ENCODE measurements around the gene UTY.

The UTY gene

GRCh38 chrY:13312966-13313365, 166.9 kb downstream of the UTY start:
- no peak overlapping the region for H3K4me2 ChIP-seq (ENCODE audit: low read length)
- TF ChIP-seq CTCF (IDR thresholded peaks at IDR 0.05; ENCODE audit: low read length) (no peak), EZH2 (IDR thresholded peaks at IDR 0.05; ENCODE audit: borderline replicate concordance, low read length) (no peak)
- no peak overlapping the region for H2AFZ ChIP-seq (ENCODE audit: low read length)
- no peaks in the 10 kb centered on the region for H4K20me1 ChIP-seq (ENCODE audit: insufficient read depth, low read length)
- no peak overlapping the region for H3K27ac ChIP-seq (ENCODE audit: low read depth, low read length, poor library complexity, severe bottlenecking)
- no peaks in the 10 kb centered on the region for H3K9me3 ChIP-seq (ENCODE audit: low read length)
- no peaks in the 10 kb centered on the region for H3K4me1 ChIP-seq (ENCODE audit: insufficient read depth, low read length, severe bottlenecking)
- no peaks in the 10 kb centered on the region for H3F3A ChIP-seq (ENCODE audit: insufficient read depth, low read length)
- H3K36me3 ChIP-seq (ENCODE audit: insufficient read depth, low read length), result peaks cover 53% of the 10 kb centered on the region
- H3K79me2 ChIP-seq (ENCODE audit: insufficient read depth, low read length), result no peaks in the 10 kb centered on the region
- no peak overlapping the region for H3K9ac ChIP-seq (ENCODE audit: low read length)
- H3K27me3 ChIP-seq (ENCODE audit: insufficient read depth, low read length), result no peaks in the 10 kb centered on the region
- no peak overlapping the region for H3K4me3 ChIP-seq (ENCODE audit: low read depth, low read length, poor library complexity, severe bottlenecking)
- H3K9me2 ChIP-seq (ENCODE audit: low read depth, low read length), result no peaks in the 10 kb centered on the region

GRCh38 chrY:13307959-13308358, 171.9 kb downstream of the UTY start:
- Histone ChIP-seq H3K4me3 (ENCODE audit: low read depth, low read length, poor library complexity, severe bottlenecking) (no peak overlapping the region), H3K4me1 (ENCODE audit: insufficient read depth, low read length, severe bottlenecking) (no peaks in the 10 kb centered on the region), H4K20me1 (ENCODE audit: insufficient read depth, low read length) (no peaks in the 10 kb centered on the region), H2AFZ (ENCODE audit: low read length) (no peak overlapping the region), H3K9me2 (ENCODE audit: low read depth, low read length) (no peaks in the 10 kb centered on the region), H3K9me3 (ENCODE audit: low read length) (no peaks in the 10 kb centered on the region), H3K27me3 (ENCODE audit: insufficient read depth, low read length) (no peaks in the 10 kb centered on the region), H3K36me3 (ENCODE audit: insufficient read depth, low read length) (peaks cover 35% of the 10 kb centered on the region), H3F3A (ENCODE audit: insufficient read depth, low read length) (no peaks in the 10 kb centered on the region), H3K79me2 (ENCODE audit: insufficient read depth, low read length) (no peaks in the 10 kb centered on the region), H3K4me2 (ENCODE audit: low read length) (no peak overlapping the region), H3K9ac (ENCODE audit: low read length) (no peak overlapping the region), H3K27ac (ENCODE audit: low read depth, low read length, poor library complexity, severe bottlenecking) (no peak overlapping the region)
- TF ChIP-seq EZH2 (IDR thresholded peaks at IDR 0.05; ENCODE audit: borderline replicate concordance, low read length) (no peak), CTCF (IDR thresholded peaks at IDR 0.05; ENCODE audit: low read length) (no peak)

GRCh38 chrY:13300795-13301194, 179.0 kb downstream of the UTY start:
- Histone ChIP-seq H3K9ac (ENCODE audit: low read length) (no peak overlapping the region), H3K4me1 (ENCODE audit: insufficient read depth, low read length, severe bottlenecking) (no peaks in the 10 kb centered on the region), H3K4me2 (ENCODE audit: low read length) (no peak overlapping the region), H3K27me3 (ENCODE audit: insufficient read depth, low read length) (no peaks in the 10 kb centered on the region), H3K36me3 (ENCODE audit: insufficient read depth, low read length) (peaks cover 69% of the 10 kb centered on the region), H2AFZ (ENCODE audit: low read length) (no peak overlapping the region), H4K20me1 (ENCODE audit: insufficient read depth, low read length) (no peaks in the 10 kb centered on the region), H3K9me2 (ENCODE audit: low read depth, low read length) (no peaks in the 10 kb centered on the region), H3K27ac (ENCODE audit: low read depth, low read length, poor library complexity, severe bottlenecking) (no peak overlapping the region), H3K4me3 (ENCODE audit: low read depth, low read length, poor library complexity, severe bottlenecking) (no peak overlapping the region), H3K79me2 (ENCODE audit: insufficient read depth, low read length) (no peaks in the 10 kb centered on the region), H3K9me3 (ENCODE audit: low read length) (no peaks in the 10 kb centered on the region), H3F3A (ENCODE audit: insufficient read depth, low read length) (no peaks in the 10 kb centered on the region)
- no peak for TF ChIP-seq EZH2 (IDR thresholded peaks at IDR 0.05; ENCODE audit: borderline replicate concordance, low read length)
- TF ChIP-seq CTCF (IDR thresholded peaks at IDR 0.05; ENCODE audit: low read length), result no peak
